HepG2 (cell line): ENCODE data around the gene SLC18A3. TPM values are rescaled to one million over a fixed set of nuclear protein-coding genes. Genes with fewer than 3 reads are reported as not detected.

Experiments used
- AGO2 ChIP-seq: fragments of 200-400 bp; formaldehyde crosslinking; optimal IDR thresholded peaks from 2 replicates; pipeline ENCODE3; 2017; ENCODE audit warnings: mild to moderate bottlenecking, low read depth, low read length, moderate library complexity
- KIAA2018 ChIP-seq: sonication (generic); formaldehyde crosslinking; IDR thresholded peaks from 2 replicates; pipeline ENCODE4 v1.5.0; 2020; ENCODE audit warnings: mild to moderate bottlenecking, missing genetic modification reagents, borderline replicate concordance
- PLSCR1 ChIP-seq: sonication (generic); formaldehyde crosslinking; IDR thresholded peaks from 2 replicates; pipeline ENCODE4 v1.5.0; 2020; ENCODE audit warnings: missing genetic modification reagents, mild to moderate bottlenecking, borderline replicate concordance
- SMC3 ChIP-seq: IDR thresholded peaks from 2 replicates; pipeline ENCODE4 v1.6.1; 2011; ENCODE audit warnings: low read length, improper control_type of control experiment
- polyA plus RNA-seq, 8 experiments: library from polyadenylated mRNA; depleted of rRNA in 3 of 8; stranded (reverse) in 7 of 8; unstranded in 1 of 8; fragments of >200 nt; fragmentation: Illumina TruSeq in 4 of 8; extraction: Trizol in 4 of 8; gene quantifications; 2 replicates each; pipeline versions ENCODE4 v1.2.1 to v1.2.3, GENCODE V29; 2011 to 2016; ENCODE audit warnings: low read depth in 4 of 8, missing spikeins in 1 of 8, mixed read lengths in 1 of 8; ENCODE audit not compliant: insufficient read depth in 1 of 8
- total RNA-seq, 5 experiments: library from RNA; depleted of rRNA; stranded (reverse); fragments of >200 nt; fragmentation: Illumina TruSeq; extraction: Trizol; gene quantifications; 2 replicates each; pipeline ENCODE4 v1.2.3, GENCODE V29; 2016; ENCODE audit warnings: low read depth in 1 of 5

Gene SLC18A3
- total and polyA plus RNA-seq, 2 of the 13 experiments (the other 11 are each of a cell fraction or from before 2014, with no cell fraction given): not detected

GRCh38 chr10:49608166-49609005, 1.7 kb upstream of the SLC18A3 start (continued):
- no peak for TF ChIP-seq KIAA2018 (CRISPR knock-in tag)
- TF ChIP-seq SMC3: no peak
- no peak for TF ChIP-seq AGO2
- no peak for TF ChIP-seq PLSCR1 (CRISPR knock-in tag)
